BLaER1 (cell line): ENCODE measurements around the gene AGPAT1.

Experiments
- H3K27ac ChIP-seq: shearing (Covaris generic); formaldehyde crosslinking; 2 replicates; pipeline ENCODE4 v1.8.1; 2022
- H3K27me3 ChIP-seq: shearing (Covaris generic); formaldehyde crosslinking; 2 replicates; pipeline ENCODE4 v1.8.1; 2022
- H3K36me3 ChIP-seq: shearing (Covaris generic); formaldehyde crosslinking; 2 replicates; pipeline ENCODE4 v1.8.1; 2022
- H3K4me1 ChIP-seq: shearing (Covaris generic); formaldehyde crosslinking; 2 replicates; pipeline ENCODE4 v1.8.1; 2022
- H3K4me2 ChIP-seq: shearing (Covaris generic); formaldehyde crosslinking; 2 replicates; pipeline ENCODE4 v1.8.1; 2022
- H3K4me3 ChIP-seq: shearing (Covaris generic); formaldehyde crosslinking; 2 replicates; pipeline ENCODE4 v1.8.1; 2022
- H3K9ac ChIP-seq: shearing (Covaris generic); formaldehyde crosslinking; 2 replicates; pipeline ENCODE4 v1.8.1; 2022
- H3K9me3 ChIP-seq: shearing (Covaris generic); formaldehyde crosslinking; 2 replicates; pipeline ENCODE4 v1.8.1; 2022
- H4K20me1 ChIP-seq: shearing (Covaris generic); formaldehyde crosslinking; 2 replicates; pipeline ENCODE4 v1.8.1; 2022
- Cebpa-rat ChIP-seq: shearing (Covaris generic); IDR thresholded peaks from 2 replicates; pipeline ENCODE4 v1.8.1; 2022

The AGPAT1 gene

DNA sequence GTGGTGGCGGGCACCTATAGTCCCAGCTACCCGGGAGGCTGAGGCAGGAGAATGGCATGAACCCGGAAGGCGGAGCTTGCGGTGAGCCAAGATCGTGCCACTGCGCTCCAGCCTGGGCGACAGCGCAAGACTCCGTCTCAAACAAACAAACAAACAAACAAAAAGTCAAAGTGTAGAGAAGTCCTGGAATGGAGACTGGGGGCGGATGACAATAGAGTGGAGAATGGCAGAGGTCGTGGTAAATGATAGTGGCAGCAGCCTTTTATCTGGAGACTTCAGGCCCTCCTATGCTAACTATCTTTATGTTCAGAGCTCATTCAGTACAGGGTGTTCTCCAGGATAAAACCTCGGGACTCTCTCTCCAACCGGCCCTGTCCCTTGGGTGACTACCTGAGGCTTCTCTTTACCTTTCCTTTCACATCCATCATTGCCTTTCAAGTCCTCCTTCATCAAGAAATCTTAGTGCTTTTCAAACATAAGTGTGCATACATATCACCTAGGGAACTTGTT is 44.4 kb downstream of the AGPAT1 start:
- Histone ChIP-seq H3K4me2 (no peak overlapping the region), H3K27ac (no peak overlapping the region)

GRCh38 chr6:32129297-32130088 is 46.4 kb downstream of the AGPAT1 start:
- H3K36me3 ChIP-seq, result peaks cover 24% of the 10 kb centered on the region
- H3K4me1 ChIP-seq, result peaks cover 35% of the 10 kb centered on the region
- H3K27me3 ChIP-seq, result no peaks in the 10 kb centered on the region
- peak overlapping the region; percentile 82 for H3K9ac ChIP-seq
- H3K4me2 ChIP-seq, result peak overlapping the region; percentile 98
- H3K4me3 ChIP-seq, result peak overlapping the region; percentile 78
- peak overlapping the region; percentile 69 for H3K27ac ChIP-seq
- H4K20me1 ChIP-seq, result no peaks in the 10 kb centered on the region
- no peak for TF ChIP-seq Cebpa-rat
- H3K9me3 ChIP-seq, result no peaks in the 10 kb centered on the region

More for the DNA sequence above, 44.4 kb downstream of the AGPAT1 start:
- Histone ChIP-seq H3K9ac (no peak overlapping the region), H3K9me3 (no peaks in the 10 kb centered on the region), H3K4me1 (peaks cover 26% of the 10 kb centered on the region), H4K20me1 (no peaks in the 10 kb centered on the region), H3K27me3 (no peaks in the 10 kb centered on the region), H3K36me3 (peaks cover 4% of the 10 kb centered on the region; the same call in 1 of the 2 replicates), H3K4me3 (no peak overlapping the region)
- TF ChIP-seq Cebpa-rat, result no peak

DNA sequence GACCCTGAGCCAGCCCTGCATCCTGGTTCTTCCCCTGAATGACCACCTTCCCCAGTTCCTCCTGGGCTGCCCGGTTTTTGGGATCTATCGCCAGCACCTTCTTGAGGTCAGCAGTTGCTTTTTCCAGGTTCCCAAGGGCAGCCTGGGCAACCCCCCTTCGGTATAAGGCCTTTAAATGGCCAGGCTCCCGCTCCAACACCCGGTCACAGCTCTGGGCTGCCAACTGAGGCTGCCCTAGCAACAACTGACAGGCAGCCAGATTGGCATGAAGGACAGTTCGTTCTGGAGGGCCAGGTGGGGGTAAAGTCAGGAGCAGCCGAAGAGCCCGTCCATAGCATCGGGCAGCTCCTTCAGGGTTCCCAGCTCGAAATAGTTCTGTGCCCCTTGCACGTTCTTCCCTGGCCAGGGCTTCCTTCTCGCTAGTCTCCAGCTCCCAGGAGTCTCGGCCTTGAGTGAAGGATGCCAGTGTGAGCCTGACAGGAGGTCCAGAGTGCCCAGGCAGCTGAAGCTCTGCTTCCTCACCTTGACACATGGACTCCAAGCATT is 47.1 kb downstream of the AGPAT1 start:
- peaks cover 30% of the 10 kb centered on the region for H3K36me3 ChIP-seq
- peak overlapping the region; percentile 78 for H3K4me3 ChIP-seq
- peaks cover 35% of the 10 kb centered on the region for H3K4me1 ChIP-seq
- TF ChIP-seq Cebpa-rat, result no peak
- H3K27ac ChIP-seq, result peak overlapping the region; percentile 69
- peak overlapping the region; percentile 82 for H3K9ac ChIP-seq
- no peaks in the 10 kb centered on the region for H4K20me1 ChIP-seq
- no peaks in the 10 kb centered on the region for H3K9me3 ChIP-seq
- no peaks in the 10 kb centered on the region for H3K27me3 ChIP-seq
- H3K4me2 ChIP-seq, result peak overlapping the region; percentile 98

DNA sequence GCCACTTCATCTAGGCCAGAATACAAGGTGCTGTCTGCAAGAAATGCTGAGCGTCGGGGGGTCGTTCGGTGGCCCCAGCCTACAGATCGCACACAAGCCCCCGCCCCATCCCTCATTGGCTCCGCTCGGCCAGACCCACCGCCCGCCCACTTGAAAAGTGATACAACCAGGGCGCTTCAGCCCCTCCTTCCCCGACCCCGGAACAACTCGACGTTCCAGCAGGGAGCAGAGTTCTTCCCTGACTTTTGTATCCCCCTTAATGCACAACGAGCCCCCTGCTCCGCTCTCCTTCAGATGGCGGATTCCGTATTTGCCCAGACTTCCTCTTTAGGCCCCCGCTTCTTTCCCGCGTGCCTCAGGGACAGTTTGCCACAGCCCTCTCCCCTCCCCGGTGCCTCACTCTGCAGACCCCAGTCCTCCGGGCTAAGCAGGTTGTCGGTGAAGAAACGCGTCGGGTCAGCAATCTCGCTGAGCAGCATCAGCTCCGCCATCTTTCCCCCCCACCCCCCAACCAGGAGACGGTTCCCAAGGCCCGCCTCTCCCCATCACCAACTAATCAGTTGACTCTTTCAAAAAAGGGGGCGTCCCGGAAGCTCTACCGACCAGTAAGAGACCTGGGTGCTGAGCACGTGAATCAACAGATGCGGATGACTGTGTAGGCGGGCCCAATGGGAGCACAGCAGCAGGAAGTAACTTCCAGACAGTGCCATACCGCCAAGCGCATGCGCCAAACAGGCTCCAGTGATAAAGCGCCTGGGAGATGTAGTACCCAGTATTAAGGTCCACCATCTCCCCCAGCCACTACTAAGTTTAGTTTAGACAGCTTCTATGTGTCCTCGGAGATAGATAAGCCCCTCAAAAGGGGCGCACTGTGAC is 47.9 kb downstream of the AGPAT1 start, which contains the start of gene ATF6B:
TSS of gene ATF6B (minus strand) at position 530 of the 876 bp plus-strand sequence. CDS start at position 491, 39 bp downstream.
- H3K27me3 ChIP-seq, result no peaks in the 10 kb centered on the region
- no peak for TF ChIP-seq Cebpa-rat
- H3K27ac ChIP-seq, result peak within 1 kb of the TSS; percentile 90
- H3K4me1 ChIP-seq, result peaks cover 35% of the 10 kb centered on the region
- H3K4me3 ChIP-seq, result peak within 1 kb of the TSS; percentile 92
- no peaks in the 10 kb centered on the region for H4K20me1 ChIP-seq
- peaks cover 39% of the 10 kb centered on the region for H3K36me3 ChIP-seq
- H3K4me2 ChIP-seq, result peak within 1 kb of the TSS; percentile 98
- H3K9me3 ChIP-seq, result no peaks in the 10 kb centered on the region
- H3K9ac ChIP-seq, result peak within 1 kb of the TSS; percentile 95

GRCh38 chr6:32127409-32127716 is 48.5 kb downstream of the AGPAT1 start:
- Histone ChIP-seq H3K4me3 (peak overlapping the region; percentile 92), H3K27ac (peak overlapping the region; percentile 90), H3K9ac (peak overlapping the region; percentile 95), H3K27me3 (no peaks in the 10 kb centered on the region), H3K4me2 (peak overlapping the region; percentile 92), H3K9me3 (no peaks in the 10 kb centered on the region), H3K36me3 (peaks cover 45% of the 10 kb centered on the region), H4K20me1 (no peaks in the 10 kb centered on the region), H3K4me1 (peaks cover 35% of the 10 kb centered on the region)
- no peak for TF ChIP-seq Cebpa-rat

DNA sequence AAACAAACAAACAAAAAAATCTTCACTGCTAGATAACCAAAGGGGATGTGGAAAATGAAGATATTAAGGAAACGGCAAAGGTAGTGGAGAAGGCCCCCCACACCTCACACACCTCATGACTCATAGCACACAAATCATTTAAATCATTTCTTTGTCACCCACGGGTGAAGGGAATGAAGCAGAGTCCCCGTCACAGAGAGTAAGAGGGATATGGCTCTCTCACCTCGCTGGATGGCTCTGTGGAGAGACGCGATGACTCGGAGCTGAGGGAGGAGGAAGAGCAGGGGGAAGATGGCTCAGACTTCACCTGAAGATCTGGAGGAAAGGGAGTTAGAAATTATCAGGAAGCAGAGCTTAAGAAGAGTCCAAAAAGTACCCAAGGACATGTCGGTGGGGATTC is 49.0 kb downstream of the AGPAT1 start:
- Histone ChIP-seq H3K4me3 (peak overlapping the region; percentile 92), H3K4me1 (peaks cover 35% of the 10 kb centered on the region), H4K20me1 (no peaks in the 10 kb centered on the region; the same call in 1 of the 2 replicates), H3K36me3 (peaks cover 50% of the 10 kb centered on the region), H3K27me3 (no peaks in the 10 kb centered on the region), H3K9me3 (no peaks in the 10 kb centered on the region), H3K27ac (no peak overlapping the region), H3K4me2 (peak overlapping the region; percentile 92), H3K9ac (peak overlapping the region; percentile 95)
- TF ChIP-seq Cebpa-rat, result no peak

DNA sequence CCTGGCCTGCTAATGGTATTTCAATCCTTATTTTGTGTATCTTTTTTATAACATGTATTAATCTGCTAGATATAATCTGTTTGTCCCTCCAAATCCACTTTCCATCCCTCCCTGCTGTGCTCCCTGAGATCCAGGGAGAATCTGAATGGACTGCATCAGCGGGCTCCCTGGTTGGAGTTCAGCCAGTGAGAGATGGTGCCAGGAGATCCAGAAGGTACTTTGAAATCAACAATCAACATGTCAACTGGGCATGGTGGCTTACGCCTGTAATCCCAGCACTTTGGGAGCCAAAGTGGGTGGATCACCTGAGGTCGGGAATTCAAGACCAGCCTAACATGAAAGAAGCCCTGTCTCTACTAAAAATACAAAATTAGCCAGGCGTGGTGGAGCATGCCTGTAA is 52.2 kb downstream of the AGPAT1 start:
- Histone ChIP-seq H4K20me1 (no peaks in the 10 kb centered on the region; the same call in 1 of the 2 replicates), H3K4me3 (no peak overlapping the region), H3K4me2 (no peak overlapping the region), H3K9ac (no peak overlapping the region), H3K4me1 (peaks cover 23% of the 10 kb centered on the region), H3K27ac (no peak overlapping the region), H3K9me3 (no peaks in the 10 kb centered on the region), H3K36me3 (peaks cover 81% of the 10 kb centered on the region), H3K27me3 (no peaks in the 10 kb centered on the region)
- TF ChIP-seq Cebpa-rat, result no peak

DNA sequence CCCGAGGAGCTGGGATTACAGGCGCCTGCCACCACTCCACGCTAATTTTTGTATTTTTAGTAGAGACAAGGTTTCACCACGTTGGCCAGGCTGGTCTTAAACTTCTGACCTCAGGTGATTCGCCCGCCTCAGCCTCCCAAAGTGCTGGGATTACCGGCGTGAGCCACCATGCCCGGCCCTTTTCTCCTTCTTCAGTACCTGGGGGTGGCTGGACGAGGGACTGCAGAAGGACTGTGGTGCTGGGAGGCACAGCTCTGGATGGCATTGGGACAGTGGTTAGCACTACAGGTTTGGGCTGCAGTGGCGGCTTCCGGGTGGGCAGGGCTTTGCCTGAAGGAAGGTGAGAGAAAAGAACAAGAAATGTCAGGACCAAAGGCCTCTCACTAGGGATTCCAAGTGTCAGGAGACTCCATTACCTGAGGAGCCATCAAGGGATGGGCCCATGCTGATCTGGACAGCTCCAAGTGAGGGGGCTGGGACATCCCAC is 55.3 kb downstream of the AGPAT1 start:
- Histone ChIP-seq H3K9me3 (no peaks in the 10 kb centered on the region), H3K27me3 (no peaks in the 10 kb centered on the region), H3K4me1 (peaks cover 7% of the 10 kb centered on the region; the same call in 1 of the 2 replicates), H4K20me1 (peaks cover 4% of the 10 kb centered on the region; the same call in 1 of the 2 replicates), H3K36me3 (peaks cover 99% of the 10 kb centered on the region), H3K27ac (no peak overlapping the region), H3K9ac (0 out of 2 replicates have a peak overlapping the region, but pooled peaks have one; percentile 19), H3K4me3 (no peak overlapping the region), H3K4me2 (no peak overlapping the region)
- TF ChIP-seq Cebpa-rat, result no peak
